HCT116 (cell line): ENCODE measurements around the gene WIPF3. TPM values are rescaled to one million over a fixed set of nuclear protein-coding genes. Genes with fewer than 3 reads are reported as not detected.

ENCODE experiments used
- ATAC-seq: fragments of 200-7000 bp; cut with Tn5 transposase; 2 replicates; pipeline ENCODE4 v1.9.1; 2020; ENCODE audit warnings: mild to moderate bottlenecking, moderate library complexity
- BruUV-seq: library from RNA; stranded (reverse); fragments of 400-500 nt; replicated peaks from 2 replicates; lab custom pipeline; 2021; lab: Mats Ljungman, UMichigan
- CTCF ChIA-PET: fragments of 300-600 bp; sonication (Branson Sonifier 250); formaldehyde crosslinking; loops from one replicate; lab custom pipeline; 2021; ENCODE audit warnings: antibody characterized with exemption; lab: Charles Lee
- POLR2A ChIA-PET: fragments of 300-600, 350-600 bp; sonication (Branson Sonifier 250); formaldehyde crosslinking; loops from one replicate; lab custom pipeline; 2021; ENCODE audit warnings: antibody characterized with exemption; lab: Charles Lee
- RAD21 ChIA-PET, 2 experiments: fragments of 300-600 bp; sonication (Branson Sonifier 250); formaldehyde crosslinking; loops; one replicate each; lab custom pipeline; 2023; ENCODE audit warnings: low total read pairs in 2 of 2; ENCODE audit not compliant: uncharacterized antibody in 2 of 2, unreplicated experiment in 2 of 2, low non-redundant PET in 1 of 2; lab: Charles Lee
- DNase-seq: peaks from one replicate; pipeline ENCODE4 v3.0.0-alpha.2; 2010; ENCODE audit warnings: low read depth, low spot score
- H2AFZ ChIP-seq: fragments of 200-600 bp; shearing (Covaris generic), sonication (generic); 2 replicates; pipeline ENCODE4 v1.6.1; 2017; ENCODE audit warnings: low read depth, mixed run types, mixed read lengths, antibody characterized with exemption, low read length; ENCODE audit not compliant: poor library complexity, severe bottlenecking
- H3K27ac ChIP-seq: 2 replicates; pipeline ENCODE4 v1.5.1; 2012; ENCODE audit warnings: low read depth, low read length
- H3K27me3 ChIP-seq: fragments of 200-600 bp; sonication (generic); 2 replicates; pipeline ENCODE4 v1.6.1; 2016; ENCODE audit warnings: mixed run types, low read length, mixed read lengths; ENCODE audit not compliant: insufficient read depth
- H3K36me3 ChIP-seq, 2 experiments: fragments of 200-500 bp in 1 of 2; fragments of 200-600 bp in 1 of 2; sonication (Bioruptor generic) in 1 of 2; sonication (generic) in 1 of 2; 2 replicates each; pipeline versions ENCODE4 v1.5.1 to v1.6.1; 2014 to 2016; ENCODE audit warnings: low read length in 2 of 2, inconsistent platforms in 1 of 2, mixed read lengths in 1 of 2, mixed run types in 1 of 2; ENCODE audit not compliant: insufficient read depth in 2 of 2, control insufficient read depth in 1 of 2
- H3K4me1 ChIP-seq, 2 experiments: fragments of 200-600 bp in 1 of 2; sonication (generic) in 1 of 2; 2 replicates each; pipeline versions ENCODE4 v1.5.1 to v1.6.1; 2012 to 2017; ENCODE audit warnings: low read length in 2 of 2, inconsistent platforms in 1 of 2, mild to moderate bottlenecking in 1 of 2, mixed read lengths in 1 of 2, mixed run types in 1 of 2, moderate library complexity in 1 of 2; ENCODE audit not compliant: insufficient read depth in 2 of 2, control insufficient read depth in 1 of 2
- H3K4me2 ChIP-seq: fragments of 200-600 bp; sonication (generic); 2 replicates; pipeline ENCODE4 v1.6.1; 2017; ENCODE audit warnings: mixed run types, low read length, mixed read lengths
- H3K4me3 ChIP-seq, 2 experiments: fragments of 200-600 bp in 1 of 2; sonication (generic) in 1 of 2; replicated peaks in 1 of 2; 2 replicates each; pipeline ENCODE4 v1.5.1; 2011 to 2016; ENCODE audit warnings: low read length in 2 of 2, control low read depth in 1 of 2, low read depth in 1 of 2, mild to moderate bottlenecking in 1 of 2, mixed read lengths in 1 of 2, mixed run types in 1 of 2
- H3K79me2 ChIP-seq: fragments of 200-600 bp; sonication (generic); 2 replicates; pipeline ENCODE4 v1.6.1; 2017; ENCODE audit warnings: mild to moderate bottlenecking, mixed run types, low read length, moderate library complexity, mixed read lengths; ENCODE audit not compliant: insufficient read depth
- H3K9ac ChIP-seq: fragments of 200-600 bp; sonication (generic); 2 replicates; pipeline ENCODE4 v1.6.1; 2016; ENCODE audit warnings: low read length, mixed read lengths
- H3K9me2 ChIP-seq: fragments of 200-600 bp; sonication (generic), shearing (Covaris generic); 2 replicates; pipeline ENCODE4 v1.6.1; 2017; ENCODE audit warnings: mixed run types, mild to moderate bottlenecking, moderate library complexity; ENCODE audit not compliant: insufficient read depth
- H3K9me3 ChIP-seq, 2 experiments: fragments of 200-500 bp in 1 of 2; fragments of 200-600 bp in 1 of 2; sonication (Bioruptor generic) in 1 of 2; sonication (generic) in 1 of 2; 2 replicates each; pipeline ENCODE4 v1.6.1; 2014 to 2017; ENCODE audit warnings: low read length in 2 of 2, mixed read lengths in 2 of 2, inconsistent platforms in 1 of 2, low read depth in 1 of 2, mild to moderate bottlenecking in 1 of 2, mixed run types in 1 of 2, moderate library complexity in 1 of 2; ENCODE audit not compliant: control insufficient read depth in 1 of 2, insufficient read depth in 1 of 2
- H4K20me1 ChIP-seq: fragments of 200-600 bp; sonication (generic), shearing (Covaris generic); 2 replicates; pipeline ENCODE4 v1.6.1; 2017; ENCODE audit warnings: mixed run types, mild to moderate bottlenecking, moderate library complexity; ENCODE audit not compliant: insufficient read depth
- EZH2phosphoT487 ChIP-seq: fragments of 200-600 bp; IDR thresholded peaks from 2 replicates; pipeline ENCODE4 v1.6.1; 2018; ENCODE audit warnings: antibody characterized with exemption, borderline replicate concordance
- RAD21 ChIP-seq: IDR thresholded peaks from 2 replicates; pipeline ENCODE4 v1.6.1; 2012; ENCODE audit warnings: low read depth, mild to moderate bottlenecking
- SP1 ChIP-seq: IDR thresholded peaks from 2 replicates; pipeline ENCODE4 v1.6.1; 2012; ENCODE audit warnings: low read depth
- YY1 ChIP-seq: IDR thresholded peaks from 2 replicates; pipeline ENCODE4 v1.6.1; 2011; ENCODE audit warnings: low read length, low read depth, moderate library complexity, mild to moderate bottlenecking; ENCODE audit not compliant: insufficient replicate concordance; ENCODE audit errors: extremely low read depth
- ZNF274 ChIP-seq: fragments of 200-500 bp; sonication (Bioruptor generic); IDR thresholded peaks from 2 replicates; pipeline ENCODE4 v1.6.1; 2014; ENCODE audit warnings: mild to moderate bottlenecking, low read depth, low read length, inconsistent platforms
- intact Hi-C: fragments of 100-400 bp; cut with micrococcal nuclease; formaldehyde crosslinking; loops from 2 replicates; pipeline ENCODE4 v1.10.0; 2022
- total RNA-seq: library from RNA; stranded (reverse); gene quantifications from one replicate; pipeline ENCODE4 v1.2.1, GENCODE V29; 2021; ENCODE audit not compliant: unreplicated experiment
- TF ChIP-seq, protein P1 (sequence below): IDR thresholded peaks from 2 replicates; pipeline ENCODE4 v1.6.1; 2012; ENCODE audit warnings: low read depth

Gene WIPF3
- total RNA-seq, 1 experiment from 2014 or later = 8.6 TPM

DNA sequence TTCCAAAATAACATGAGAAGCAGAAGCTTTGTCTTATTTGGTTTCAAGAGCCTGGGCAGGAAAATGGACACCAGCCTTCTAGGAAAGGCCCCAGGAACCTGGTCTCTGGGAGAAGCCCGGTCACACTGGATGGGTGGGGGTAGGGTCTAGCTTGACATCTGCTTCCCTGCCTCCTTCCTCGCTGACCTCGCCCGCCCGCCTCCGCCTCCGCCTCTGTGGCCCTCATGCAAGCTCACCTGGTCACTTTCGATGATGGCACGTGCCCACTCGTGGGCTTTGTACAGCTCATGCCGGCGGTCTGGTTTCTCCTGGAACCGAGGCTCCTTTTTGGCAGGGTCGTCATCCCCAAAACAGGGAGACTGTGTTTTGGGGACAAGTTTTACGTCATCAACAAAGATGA, 119.9 kb downstream of the WIPF3 start:
- ATAC-seq = no peak
- Histone ChIP-seq H3K36me3 (peaks cover 8% of the 10 kb centered on the region in 2 experiments; a peak in 3 of 4 replicates), H3K4me3 (no peak overlapping the region), H3K4me1 (no peaks in the 10 kb centered on the region), H4K20me1 (no peaks in the 10 kb centered on the region), H3K9me2 (no peaks in the 10 kb centered on the region), H3K27ac (no peak overlapping the region), H3K79me2 (no peaks in the 10 kb centered on the region), H3K27me3 (no peaks in the 10 kb centered on the region), H2AFZ (no peak overlapping the region), H3K9me3 (no peaks in the 10 kb centered on the region), H3K9ac (no peak overlapping the region), H3K4me2 (no peak overlapping the region)
- ChIA-PET POLR2A (interaction anchor here (0.7 kb wide), 1 partner anchor 156 kb away, joined by 4 read pairs; no protein-coding TSS in a partner anchor), CTCF (no interaction called here), RAD21 (no interaction called here)
- intact Hi-C loops = no loop called here
- no TSS peak for BruUV-seq
- DNase-seq = no peak
- TF ChIP-seq YY1 = no peak
- no peak for TF ChIP-seq EZH2phosphoT487
- TF ChIP-seq ZNF274 = no peak
- no peak for TF ChIP-seq RAD21
- TF ChIP-seq, protein P1, sequence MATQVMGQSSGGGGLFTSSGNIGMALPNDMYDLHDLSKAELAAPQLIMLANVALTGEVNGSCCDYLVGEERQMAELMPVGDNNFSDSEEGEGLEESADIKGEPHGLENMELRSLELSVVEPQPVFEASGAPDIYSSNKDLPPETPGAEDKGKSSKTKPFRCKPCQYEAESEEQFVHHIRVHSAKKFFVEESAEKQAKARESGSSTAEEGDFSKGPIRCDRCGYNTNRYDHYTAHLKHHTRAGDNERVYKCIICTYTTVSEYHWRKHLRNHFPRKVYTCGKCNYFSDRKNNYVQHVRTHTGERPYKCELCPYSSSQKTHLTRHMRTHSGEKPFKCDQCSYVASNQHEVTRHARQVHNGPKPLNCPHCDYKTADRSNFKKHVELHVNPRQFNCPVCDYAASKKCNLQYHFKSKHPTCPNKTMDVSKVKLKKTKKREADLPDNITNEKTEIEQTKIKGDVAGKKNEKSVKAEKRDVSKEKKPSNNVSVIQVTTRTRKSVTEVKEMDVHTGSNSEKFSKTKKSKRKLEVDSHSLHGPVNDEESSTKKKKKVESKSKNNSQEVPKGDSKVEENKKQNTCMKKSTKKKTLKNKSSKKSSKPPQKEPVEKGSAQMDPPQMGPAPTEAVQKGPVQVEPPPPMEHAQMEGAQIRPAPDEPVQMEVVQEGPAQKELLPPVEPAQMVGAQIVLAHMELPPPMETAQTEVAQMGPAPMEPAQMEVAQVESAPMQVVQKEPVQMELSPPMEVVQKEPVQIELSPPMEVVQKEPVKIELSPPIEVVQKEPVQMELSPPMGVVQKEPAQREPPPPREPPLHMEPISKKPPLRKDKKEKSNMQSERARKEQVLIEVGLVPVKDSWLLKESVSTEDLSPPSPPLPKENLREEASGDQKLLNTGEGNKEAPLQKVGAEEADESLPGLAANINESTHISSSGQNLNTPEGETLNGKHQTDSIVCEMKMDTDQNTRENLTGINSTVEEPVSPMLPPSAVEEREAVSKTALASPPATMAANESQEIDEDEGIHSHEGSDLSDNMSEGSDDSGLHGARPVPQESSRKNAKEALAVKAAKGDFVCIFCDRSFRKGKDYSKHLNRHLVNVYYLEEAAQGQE = no peak
- TF ChIP-seq SP1 = no peak
